Measurements from ENCODE around the gene MTM1. TPM values are rescaled to one million over a fixed set of nuclear protein-coding genes. Genes with fewer than 3 reads are reported as not detected.

The MTM1 gene
- total RNA-seq (2014; rRNA removed; shearing (Covaris generic)), result 5.0 and 6.3 TPM in 2 replicates

- peak; percentile 95 for DNase-seq (ENCODE audit: low spot score)
Measured at GRCh38 chrX:150568320-150569154, at the start of gene MTM1. MTM1 (plus strand) TSS chrX:150568621; CDS start chrX:150592615, 23,994 bp downstream.

GRCh38 chrX:150522494-150522893 is 45.9 kb upstream of the MTM1 start:
- DNase-seq (ENCODE audit: low spot score), result no peak

- no peak for DNase-seq (ENCODE audit: low spot score)
Measured at GRCh38 chrX:150525061-150525919, 43.1 kb upstream of the MTM1 start.

DNA sequence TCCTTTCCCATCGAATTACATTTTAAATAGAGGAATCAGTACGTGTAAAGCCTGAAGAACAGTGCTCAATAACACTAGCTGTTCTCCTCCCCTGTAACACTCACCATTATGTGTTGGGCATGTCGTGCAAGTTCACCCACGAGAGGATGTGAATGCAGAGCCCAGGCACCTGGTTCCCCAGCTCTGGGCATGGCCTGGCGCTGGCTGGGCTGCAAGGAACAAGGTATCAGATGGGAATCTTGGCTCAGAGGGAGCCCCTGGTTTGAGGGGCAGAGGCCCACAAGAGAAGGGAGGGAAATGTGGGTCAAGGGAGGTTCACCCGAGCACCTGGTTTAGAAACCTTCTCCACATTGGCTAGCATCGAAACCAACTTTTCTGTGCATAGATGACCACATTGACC is 41.7 kb upstream of the MTM1 start:
- DNase-seq (ENCODE audit: low spot score), result no peak

GRCh38 chrX:150527108-150527507 is 41.3 kb upstream of the MTM1 start:
- no peak for DNase-seq (ENCODE audit: low spot score)

GRCh38 chrX:150529587-150529986 is 38.8 kb upstream of the MTM1 start:
- no peak for DNase-seq (ENCODE audit: low spot score)

DNA sequence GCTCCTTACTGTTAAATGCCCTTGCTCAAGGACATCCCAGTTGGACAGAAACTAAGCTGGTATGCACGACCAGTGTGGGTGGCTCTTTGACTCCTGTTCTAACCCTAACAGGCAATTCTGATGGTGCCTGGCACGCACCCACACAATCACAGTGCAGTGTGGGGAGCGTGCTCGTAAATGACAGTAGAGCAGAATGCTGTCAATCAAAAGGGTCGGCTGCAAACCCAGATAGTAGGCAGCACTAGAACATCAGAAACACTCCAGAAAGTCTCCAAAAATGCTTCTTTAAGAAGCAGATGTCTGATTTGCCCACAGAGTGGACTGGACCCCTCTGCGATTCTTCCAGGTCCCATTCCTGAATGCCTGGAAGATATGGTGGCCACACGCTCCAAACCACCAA is 37.6 kb upstream of the MTM1 start:
- DNase-seq (ENCODE audit: low spot score), result no peak

DNA sequence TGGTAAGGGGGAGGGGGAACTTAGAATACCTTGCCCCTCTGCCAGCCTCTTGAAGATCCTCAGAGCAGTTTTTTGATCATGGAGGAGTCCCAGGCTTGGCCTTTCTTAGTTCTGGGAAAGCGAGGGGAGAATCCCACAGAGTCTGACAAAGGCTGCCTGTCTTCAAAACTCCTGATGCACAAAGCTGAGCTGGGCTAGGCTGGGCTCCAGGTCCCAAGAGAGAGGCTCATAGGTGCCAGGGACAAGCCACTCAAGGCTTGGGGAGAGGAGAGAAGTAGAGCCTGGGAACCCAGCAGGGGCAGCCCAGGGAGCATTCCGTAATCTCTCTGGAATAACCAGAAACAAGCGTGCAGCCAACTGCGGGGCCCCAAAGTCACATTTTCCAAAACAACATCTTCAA is 37.0 kb upstream of the MTM1 start:
- DNase-seq (ENCODE audit: low spot score), result no peak

DNA sequence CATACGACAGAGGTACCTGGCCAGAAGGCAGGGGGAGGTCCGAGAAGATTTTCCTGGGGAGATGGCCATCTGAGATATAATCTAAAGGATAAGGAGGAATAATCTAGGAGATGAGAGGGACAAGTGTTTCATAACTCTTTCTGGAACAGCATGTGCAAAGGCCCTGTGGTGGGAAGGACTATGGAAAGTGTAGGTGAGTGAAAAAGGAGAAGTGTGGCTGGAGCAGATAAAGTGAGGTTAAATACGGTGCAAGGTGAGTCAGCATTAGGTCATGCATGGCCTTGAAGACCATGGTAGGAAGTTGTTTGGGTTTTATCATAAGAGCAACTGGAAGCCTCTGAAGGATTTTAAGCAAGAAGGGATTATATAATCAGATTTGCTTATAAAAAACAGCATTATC is 34.6 kb upstream of the MTM1 start:
- no peak for DNase-seq (ENCODE audit: low spot score)

DNA sequence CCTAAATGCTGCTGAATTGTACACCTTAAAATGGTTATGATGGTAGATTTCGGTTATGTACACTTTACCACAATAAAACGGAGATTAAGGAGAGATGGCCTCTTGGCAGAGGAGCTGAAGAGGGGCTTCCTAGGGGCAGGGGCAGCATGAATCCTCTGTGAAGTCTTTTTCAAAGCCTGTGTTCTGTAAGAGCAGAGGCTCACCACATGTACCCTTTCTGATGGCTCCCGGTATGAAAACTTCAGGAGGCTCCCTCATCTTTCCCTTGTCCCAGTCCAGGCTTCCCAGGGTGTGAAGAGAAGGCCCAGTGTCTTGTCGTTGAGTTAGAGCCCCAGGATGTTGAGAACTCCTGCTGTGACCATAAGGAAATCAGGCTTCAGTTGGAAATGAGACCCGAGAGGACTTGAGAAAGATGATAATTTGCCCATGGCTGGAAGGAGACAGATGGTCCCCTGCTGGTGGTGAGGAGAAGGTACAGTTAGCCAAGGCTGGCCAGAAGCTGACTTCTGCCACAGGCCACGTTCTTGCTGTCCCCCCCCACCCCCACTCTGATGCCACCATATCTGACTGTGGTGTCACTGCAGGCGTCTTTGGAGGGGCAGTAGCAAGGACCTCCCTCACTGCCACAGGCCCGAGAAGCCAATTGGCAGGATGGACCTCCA is 31.8 kb upstream of the MTM1 start:
- DNase-seq (ENCODE audit: low spot score), result no peak

GRCh38 chrX:150537851-150538250 is 30.6 kb upstream of the MTM1 start:
- DNase-seq (ENCODE audit: low spot score), result no peak

GRCh38 chrX:150540965-150541364 is 27.5 kb upstream of the MTM1 start:
- DNase-seq (ENCODE audit: low spot score), result no peak

- no peak for DNase-seq (ENCODE audit: low spot score)
Measured at GRCh38 chrX:150542846-150543229, 25.6 kb upstream of the MTM1 start.

GRCh38 chrX:150543230-150544155 is 24.9 kb upstream of the MTM1 start:
- no peak for DNase-seq (ENCODE audit: low spot score)

- no peak for DNase-seq (ENCODE audit: low spot score)
Measured at GRCh38 chrX:150544222-150544787, 24.1 kb upstream of the MTM1 start.

DNA sequence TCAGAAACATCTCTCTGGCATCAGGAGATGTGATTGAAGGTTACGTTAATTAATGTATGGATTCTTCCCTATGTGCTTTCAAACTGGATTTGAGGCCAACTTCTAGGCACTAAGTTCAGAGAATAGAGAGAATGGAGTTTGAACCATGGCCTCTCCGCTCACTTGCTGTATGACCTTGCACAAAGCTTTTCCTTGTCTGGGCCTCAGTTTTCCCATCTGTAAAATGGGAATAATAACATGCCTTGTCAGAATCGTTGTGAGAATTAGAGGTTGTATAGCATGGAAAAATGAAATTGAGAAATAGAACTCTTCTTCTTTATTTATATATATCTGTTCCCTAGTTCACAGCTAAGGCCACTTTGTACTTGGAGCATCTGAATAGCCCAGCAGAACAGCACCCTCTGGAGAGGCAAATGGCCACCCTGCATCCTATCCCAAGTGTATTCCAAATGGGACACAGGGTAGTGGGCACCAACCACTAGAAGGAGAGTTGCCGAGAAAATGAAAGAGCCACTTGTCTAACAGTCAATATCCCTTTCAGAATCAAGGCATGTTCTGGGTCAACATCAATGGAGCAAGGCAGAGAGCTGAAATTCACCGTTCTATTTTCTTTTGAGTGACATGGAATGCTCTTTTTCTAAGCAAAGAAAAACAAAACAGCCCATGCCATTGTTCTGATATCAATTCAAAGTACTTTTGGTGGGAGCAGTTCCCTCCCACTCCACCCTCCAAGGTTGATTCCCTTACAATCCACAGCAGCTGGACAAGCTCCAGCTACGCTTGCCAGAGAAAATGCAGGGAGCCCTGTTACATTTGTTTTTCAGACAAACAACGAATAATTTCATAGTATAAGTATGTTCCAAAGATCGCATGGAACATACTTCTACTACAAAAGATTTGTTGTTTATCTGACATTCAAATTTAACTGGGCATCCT is 23.3 kb upstream of the MTM1 start:
- no peak for DNase-seq (ENCODE audit: low spot score)

DNA sequence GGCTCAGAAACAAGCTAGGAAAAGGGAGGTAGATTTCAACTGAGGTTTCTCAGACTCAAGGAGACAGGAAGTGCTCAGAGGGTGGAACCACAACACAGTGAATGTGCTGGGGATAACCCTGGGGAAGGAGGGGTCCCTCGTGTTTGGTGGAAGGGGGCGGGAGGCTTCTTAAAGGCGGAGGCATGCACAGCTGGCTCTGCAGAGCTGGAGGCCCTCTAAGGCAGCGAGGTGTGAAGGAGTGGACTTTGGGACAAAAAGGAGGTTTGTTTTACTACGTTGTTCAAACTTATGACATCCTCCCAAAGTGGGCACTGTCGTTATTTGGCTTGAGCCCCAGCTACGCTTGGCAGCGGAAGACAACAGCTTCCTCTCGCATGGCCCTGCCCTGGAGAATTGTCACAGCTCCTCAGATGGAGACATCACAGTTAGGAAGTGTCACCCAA is 21.7 kb upstream of the MTM1 start:
- no peak for DNase-seq (ENCODE audit: low spot score)

DNA sequence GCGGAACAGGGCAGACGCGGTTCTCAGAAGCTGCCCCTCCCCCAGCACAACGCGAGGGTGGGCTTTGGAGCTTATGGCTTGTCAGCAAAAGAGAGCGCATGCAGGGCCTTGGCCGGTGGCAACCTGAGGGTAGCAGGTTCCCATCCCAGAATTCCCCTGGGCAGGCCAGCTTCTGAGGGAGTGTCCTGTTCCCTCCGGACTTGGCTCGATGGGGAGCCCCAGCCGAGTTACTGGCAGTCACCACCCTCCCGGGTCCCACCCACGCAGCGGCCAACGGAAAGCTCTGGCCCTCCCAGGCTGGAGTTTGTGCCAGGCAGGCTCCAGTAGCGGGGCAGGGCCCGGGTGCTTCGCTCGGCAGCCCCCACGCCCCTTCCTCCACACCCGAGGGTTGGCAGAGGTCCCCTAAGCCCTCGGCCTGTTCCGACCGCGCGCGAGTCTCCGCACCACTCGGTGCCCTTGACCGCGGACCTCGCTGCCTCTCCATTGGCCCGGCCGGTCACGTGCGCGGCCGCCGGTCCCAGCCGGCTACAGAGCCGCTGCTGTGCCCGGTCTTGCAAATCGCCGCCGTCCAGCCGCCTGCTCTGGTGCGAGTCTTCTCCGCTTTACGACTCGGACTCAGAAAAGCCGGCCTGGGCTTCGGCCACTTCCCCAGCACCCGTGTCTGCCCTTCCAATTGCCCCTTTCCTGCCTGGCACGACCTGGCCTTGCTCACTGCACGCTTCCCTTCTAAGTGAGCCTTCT is 20.9 kb upstream of the MTM1 start:
- no peak for DNase-seq (ENCODE audit: low spot score)

- no peak for DNase-seq (ENCODE audit: low spot score)
Measured at GRCh38 chrX:150548251-150548650, 20.2 kb upstream of the MTM1 start.

Measured in H4 (cell line).